ENCODE data around the gene SETD3. TPM values are rescaled to one million over a fixed set of nuclear protein-coding genes. Genes with fewer than 3 reads are reported as not detected.

SETD3 gene
- total and polyA plus RNA-seq, 2 of the 8 experiments (the other 6 are each of a cell fraction or from before 2014, with no cell fraction given): 24.0 to 64.0 TPM

- Histone ChIP-seq H2BK12ac (ENCODE audit: low read depth, low read length) (no peak overlapping the region; the same call in 1 of the 2 replicates), H3K23ac (ENCODE audit: insufficient read length) (no peak overlapping the region), H3K4me3 (ENCODE audit: extremely low read depth in 1 of 4, insufficient read depth in 2 of 4, low read depth in 3 of 4, low read length in 4 of 4) (no peak overlapping the region), H3K27ac (ENCODE audit: low read depth, low read length) (no peak overlapping the region), H4K5ac (ENCODE audit: insufficient read length, low read depth, low read length) (no peak overlapping the region), H3K9me3 (ENCODE audit: insufficient read depth in 2 of 2, low read depth in 1 of 2, low read length in 1 of 2) (no peaks in the 10 kb centered on the region; a peak in 1 of 4 replicates), H4K20me1 (replicated peaks in 1 of 2; ENCODE audit: control insufficient read depth in 1 of 2, insufficient read depth in 2 of 2, low read length in 2 of 2) (no peaks in the 10 kb centered on the region), H3K27me3 (replicated peaks in 1 of 4; ENCODE audit: control insufficient read depth in 3 of 4, extremely low read depth in 1 of 4, insufficient read depth in 3 of 4, low read length in 3 of 4) (no peaks in the 10 kb centered on the region), H2BK20ac (ENCODE audit: low read length) (no peak overlapping the region), H3K4me1 (replicated peaks in 1 of 4; ENCODE audit: control insufficient read depth in 3 of 4, insufficient read depth in 4 of 4, low read length in 3 of 4) (peaks cover 0 to 17% (median 5%) of the 10 kb centered on the region in 4 experiments; a peak in 6 of 7 replicates), H3K36me3 (ENCODE audit: control insufficient read depth in 2 of 4, insufficient read depth in 4 of 4, low read length in 3 of 4) (no peaks in the 10 kb centered on the region), H3K4me2 (ENCODE audit: insufficient read depth in 1 of 2, low read depth in 2 of 2, low read length in 2 of 2) (no peak overlapping the region), H3K79me2 (ENCODE audit: control insufficient read depth in 1 of 2, insufficient read depth in 2 of 2, low read length in 2 of 2) (no peaks in the 10 kb centered on the region), H2BK15ac (ENCODE audit: low read length) (no peak overlapping the region), H3K23me2 (ENCODE audit: low read depth, low read length) (no peaks in the 10 kb centered on the region), H2BK5ac (ENCODE audit: low read depth, low read length) (no peak overlapping the region), H2AFZ (ENCODE audit: low read length) (no peak overlapping the region), H3K4ac (replicated peaks; ENCODE audit: insufficient read length, low read depth, low read length) (no peak overlapping the region), H3K18ac (ENCODE audit: extremely low read depth, low read length) (no peak overlapping the region), H3K9ac (replicated peaks in 1 of 4; ENCODE audit: extremely low read depth in 1 of 4, low read depth in 3 of 4, low read length in 3 of 4) (no peak overlapping the region), H2AK5ac (ENCODE audit: low read depth, low read length) (no peak overlapping the region), H4K91ac (replicated peaks; ENCODE audit: insufficient read length, low read length) (no peak overlapping the region), H3K56ac (replicated peaks; ENCODE audit: insufficient read length, low read depth, low read length) (no peak overlapping the region), H3K79me1 (ENCODE audit: low read depth, low read length) (no peaks in the 10 kb centered on the region), H4K8ac (ENCODE audit: extremely low read depth, insufficient read depth, low read length) (no peak overlapping the region), H2BK120ac (replicated peaks; ENCODE audit: low read depth, low read length) (no peak overlapping the region), H3K14ac (ENCODE audit: insufficient read length) (no peak overlapping the region)
- TF ChIP-seq JUND (IDR thresholded peaks at IDR 0.05; ENCODE audit: low read length) (no peak), TBP (IDR thresholded peaks at IDR 0.05; ENCODE audit: low read depth, low read length) (no peak), RNF2 (IDR thresholded peaks at IDR 0.05; ENCODE audit: borderline replicate concordance, low read depth, low read length, missing control alignments, poor library complexity, severe bottlenecking) (no peak), MAFK (IDR thresholded peaks at IDR 0.05; ENCODE audit: low read depth, low read length) (no peak), E2F6 (IDR thresholded peaks at IDR 0.05) (no peak), CTBP2 (IDR thresholded peaks at IDR 0.05; ENCODE audit: borderline replicate concordance, insufficient read depth, insufficient read length, low read length) (no peak)
- DNase-seq (ENCODE audit: low read depth in 1 of 2, low spot score in 2 of 2): no peak
- POLR2A ChIA-PET (ENCODE audit: partially characterized antibody): interaction anchor here (1.0 to 1.1 kb wide), 2 partner anchors 10 to 38 kb away, joined by 3 to 6 read pairs; no protein-coding TSS in a partner anchor
- 91% methylated on average over 16 of the region's 16 CpGs; no CpG with 5 or more reads in 1 of the 2 experiments for WGBS, 2 experiments (ENCODE audit: extremely low coverage in 1 of 2, insufficient coverage in 1 of 2, insufficient read length in 1 of 2, insufficient replicate concordance in 2 of 2, low coverage in 1 of 2, low lambda C conversion rate in 2 of 2, missing lambda C conversion rate in 1 of 2)
- CTCF ChIA-PET (ENCODE audit: partially characterized antibody): interaction anchor here (0.9 to 19.9 kb wide), 5 partner anchors 10 to 85 kb away, joined by 3 to 447 read pairs (median 8); no protein-coding TSS in a partner anchor
- no peak for FAIRE-seq
Measured at GRCh38 chr14:99382071-99382470, 98.6 kb downstream of the SETD3 start.

All from H1 (cell line).